HepG2 (cell line): Measurements from ENCODE around the gene MPI. TPM values are rescaled to one million over a fixed set of nuclear protein-coding genes. Genes with fewer than 3 reads are reported as not detected.

Experiments used
- ATAC-seq: fragments of 200-7000 bp; cut with Tn5 transposase; 3 replicates; pipeline ENCODE4 v1.9.1; 2020; ENCODE audit warnings: mild to moderate bottlenecking, moderate library complexity
- BruUV-seq: library from RNA; stranded (reverse); fragments of 400-500 nt; replicated peaks from 2 replicates; lab custom pipeline; 2021; lab: Mats Ljungman, UMichigan
- CTCF ChIA-PET: fragments of 300-600 bp; formaldehyde crosslinking; extraction: SDS; loops from one replicate; lab custom pipeline; 2021; ENCODE audit warnings: low total read pairs, inconsistent platforms, low intra/inter-chr PET ratio; lab: Yijun Ruan, JAX
- POLR2A ChIA-PET: fragments of 350-600 bp; sonication (Branson Sonifier 250); formaldehyde crosslinking; loops from one replicate; lab custom pipeline; 2020; ENCODE audit warnings: antibody characterized with exemption, inconsistent platforms; lab: Yijun Ruan, JAX
- DNase-seq: peaks from one replicate; pipeline ENCODE4 v3.0.0-alpha.2; 2015; ENCODE audit warnings: low spot score
- FAIRE-seq: peaks from 3 replicates; lab custom pipeline; 2011; peaks lifted over from hg19 to GRCh38; lab: Jason Lieb, UNC
- H2AFZ ChIP-seq: one replicate; pipeline ENCODE4 v1.6.1; 2011; ENCODE audit warnings: low read length, inconsistent platforms
- H3K27ac ChIP-seq: fragments of 300-600 bp; 3 replicates; pipeline ENCODE4 v1.8.0; 2011; ENCODE audit warnings: mixed run types, mild to moderate bottlenecking, mixed read lengths, low read length, inconsistent platforms; ENCODE audit not compliant: insufficient read depth; ENCODE audit errors: extremely low read length
- H3K27me3 ChIP-seq, 2 experiments: fragments of 200-600 bp in 1 of 2; 2 replicates in 1 of 2; 3 replicates in 1 of 2; pipeline versions ENCODE4 v1.6.0 to v1.8.0; 2011; ENCODE audit warnings: low read length in 2 of 2, mild to moderate bottlenecking in 2 of 2, moderate library complexity in 2 of 2, inconsistent platforms in 1 of 2; ENCODE audit not compliant: insufficient read depth in 2 of 2, control insufficient read depth in 1 of 2
- H3K36me3 ChIP-seq, 2 experiments: fragments of 200-600 bp in 1 of 2; replicated peaks in 1 of 2; 2 replicates in 1 of 2; 3 replicates in 1 of 2; pipeline versions ENCODE4 v1.5.1 to v1.8.0; 2011; ENCODE audit warnings: low read length in 2 of 2, inconsistent platforms in 1 of 2; ENCODE audit not compliant: insufficient read depth in 2 of 2, control insufficient read depth in 1 of 2
- H3K4me1 ChIP-seq: 2 replicates; pipeline ENCODE4 v1.5.1; 2012; ENCODE audit warnings: low read length, inconsistent platforms; ENCODE audit not compliant: insufficient read depth
- H3K4me2 ChIP-seq: 2 replicates; pipeline ENCODE4 v1.6.0; 2011; ENCODE audit warnings: low read depth, low read length, inconsistent platforms
- H3K4me3 ChIP-seq, 3 experiments: fragments of 200-600 bp in 1 of 3; sonication (generic), shearing (Covaris generic) in 1 of 3; replicated peaks in 1 of 3; 2 replicates each; pipeline ENCODE4 v1.5.1; 2011 to 2016; ENCODE audit warnings: low read length in 3 of 3, inconsistent platforms in 2 of 3, low read depth in 2 of 3, mild to moderate bottlenecking in 2 of 3, control low read depth in 1 of 3, mixed read lengths in 1 of 3; ENCODE audit not compliant: insufficient read depth in 1 of 3
- H3K79me2 ChIP-seq: one replicate; pipeline ENCODE4 v1.6.1; 2011; ENCODE audit warnings: low read length, inconsistent platforms; ENCODE audit not compliant: insufficient read depth
- H3K9ac ChIP-seq: 2 replicates; pipeline ENCODE4 v1.6.0; 2011; ENCODE audit warnings: mild to moderate bottlenecking, low read depth, low read length, inconsistent platforms; ENCODE audit not compliant: insufficient read depth
- H3K9me3 ChIP-seq: 2 replicates; pipeline ENCODE4 v1.5.1; 2012; ENCODE audit warnings: mild to moderate bottlenecking, low read length
- H4K20me1 ChIP-seq: 2 replicates; pipeline ENCODE4 v1.6.0; 2011; ENCODE audit warnings: inconsistent platforms, mild to moderate bottlenecking, low read length, moderate library complexity; ENCODE audit not compliant: insufficient read depth
- BRCA1 ChIP-seq: sonication (generic); formaldehyde crosslinking; IDR thresholded peaks from 2 replicates; pipeline ENCODE4 v1.4.0; 2020; ENCODE audit warnings: missing genetic modification reagents
- DR1 ChIP-seq: sonication (generic); formaldehyde crosslinking; IDR thresholded peaks from 2 replicates; pipeline ENCODE4 v1.8.0; 2021; ENCODE audit warnings: mild to moderate bottlenecking, missing genetic modification reagents, inconsistent platforms
- GLI4 ChIP-seq: sonication (generic); formaldehyde crosslinking; IDR thresholded peaks from 2 replicates; pipeline ENCODE4 v1.5.1; 2020; ENCODE audit warnings: missing genetic modification reagents, mild to moderate bottlenecking, moderate library complexity, borderline replicate concordance
- HMGXB4 ChIP-seq, 2 experiments: sonication (generic) in 1 of 2; formaldehyde crosslinking in 1 of 2; IDR thresholded peaks; 2 replicates each; pipeline versions ENCODE4 v1.4.0 to v1.6.1; 2018 to 2020; ENCODE audit warnings: missing genetic modification reagents in 2 of 2, borderline replicate concordance in 1 of 2, low read depth in 1 of 2, mild to moderate bottlenecking in 1 of 2, missing biosample characterization in 1 of 2
- IRF2 ChIP-seq: IDR thresholded peaks from 2 replicates; pipeline ENCODE4 v1.6.1; 2018; ENCODE audit warnings: missing genetic modification reagents, missing compliant biosample characterization
- NONO ChIP-seq, 2 experiments: fragments of 450-650 bp in 1 of 2; sonication (generic) in 1 of 2; formaldehyde crosslinking in 1 of 2; IDR thresholded peaks in 1 of 2; conservative IDR thresholded peaks in 1 of 2; 2 replicates each; pipeline versions ENCODE4 v1.6.1 to v1.8.0; 2017 to 2022; ENCODE audit warnings: mild to moderate bottlenecking in 1 of 2, missing genetic modification reagents in 1 of 2, moderate library complexity in 1 of 2
- RELA ChIP-seq: sonication (generic); formaldehyde crosslinking; IDR thresholded peaks from 2 replicates; pipeline ENCODE4 v1.4.0; 2020; ENCODE audit warnings: missing genetic modification reagents
- SETDB1 ChIP-seq: sonication (generic); formaldehyde crosslinking; IDR thresholded peaks from 2 replicates; pipeline ENCODE4 v1.5.1; 2020; ENCODE audit warnings: missing genetic modification reagents, mild to moderate bottlenecking, borderline replicate concordance
- SP2 ChIP-seq: sonication (generic); formaldehyde crosslinking; IDR thresholded peaks from 2 replicates; pipeline ENCODE4 v1.5.1; 2020; ENCODE audit warnings: mild to moderate bottlenecking, missing genetic modification reagents
- THAP7 ChIP-seq: sonication (generic); formaldehyde crosslinking; IDR thresholded peaks from 2 replicates; pipeline ENCODE4 v1.8.1; 2023; ENCODE audit warnings: mild to moderate bottlenecking, missing genetic modification reagents
- ZBTB26 ChIP-seq: IDR thresholded peaks from 2 replicates; pipeline ENCODE4 v1.6.1; 2016; ENCODE audit warnings: missing compliant biosample characterization, missing genetic modification reagents, borderline replicate concordance
- ZKSCAN8 ChIP-seq: IDR thresholded peaks from 2 replicates; pipeline ENCODE4 v1.6.1; 2016; ENCODE audit warnings: borderline replicate concordance, missing genetic modification reagents, missing compliant biosample characterization
- ZMYM2 ChIP-seq: sonication (generic); formaldehyde crosslinking; IDR thresholded peaks from 2 replicates; pipeline ENCODE4 v1.8.0; 2022; ENCODE audit warnings: mild to moderate bottlenecking, missing genetic modification reagents
- ZNF20 ChIP-seq: sonication (generic); formaldehyde crosslinking; IDR thresholded peaks from 2 replicates; pipeline ENCODE4 v1.4.0; 2020; ENCODE audit warnings: mild to moderate bottlenecking, moderate library complexity, missing genetic modification reagents
- ZNF256 ChIP-seq: sonication (generic); formaldehyde crosslinking; conservative IDR thresholded peaks from 2 replicates; pipeline ENCODE4 v1.4.0; 2020; ENCODE audit warnings: missing genetic modification reagents
- ZNF564 ChIP-seq: sonication (generic); formaldehyde crosslinking; IDR thresholded peaks from 2 replicates; pipeline ENCODE4 v1.8.1; 2023; ENCODE audit warnings: mild to moderate bottlenecking, missing genetic modification reagents
- ZNF776 ChIP-seq: sonication (generic); formaldehyde crosslinking; IDR thresholded peaks from 2 replicates; pipeline ENCODE4 v1.4.0; 2020; ENCODE audit warnings: mild to moderate bottlenecking, missing genetic modification reagents
- ZNF782 ChIP-seq: sonication (generic); formaldehyde crosslinking; IDR thresholded peaks from 2 replicates; pipeline ENCODE4 v1.4.0; 2020; ENCODE audit warnings: missing genetic modification reagents, mild to moderate bottlenecking, borderline replicate concordance
- ZNF883 ChIP-seq: sonication (generic); formaldehyde crosslinking; IDR thresholded peaks from 2 replicates; pipeline ENCODE4 v1.5.1; 2020; ENCODE audit warnings: mild to moderate bottlenecking, missing genetic modification reagents; ENCODE audit errors: not compliant biosample characterization
- WGBS: methylation state at CpG from one replicate; pipeline ENCODE4 v1.1.6; 2017; ENCODE audit warnings: low lambda C conversion rate; 5-methylcytosine and 5-hydroxymethylcytosine counted together
- in situ Hi-C: cut with HindIII; loops from 2 replicates; pipeline ENCODE4 v1.10.0; 2017; ENCODE audit warnings: low pct_unique_long_range_greater_than_20kb; ENCODE audit not compliant: extremely low pct_ligation_motif_present
- intact Hi-C: fragments of 100-400 bp; cut with micrococcal nuclease; formaldehyde crosslinking; loops from one replicate; pipeline ENCODE4 v1.10.0; 2022; ENCODE audit not compliant: unreplicated experiment
- polyA plus RNA-seq, 8 experiments: library from polyadenylated mRNA; depleted of rRNA in 3 of 8; stranded (reverse) in 7 of 8; unstranded in 1 of 8; fragments of >200 nt; fragmentation: Illumina TruSeq in 4 of 8; extraction: Trizol in 4 of 8; gene quantifications; 2 replicates each; pipeline versions ENCODE4 v1.2.1 to v1.2.3, GENCODE V29; 2011 to 2016; ENCODE audit warnings: low read depth in 4 of 8, missing spikeins in 1 of 8, mixed read lengths in 1 of 8; ENCODE audit not compliant: insufficient read depth in 1 of 8
- total RNA-seq, 5 experiments: library from RNA; depleted of rRNA; stranded (reverse); fragments of >200 nt; fragmentation: Illumina TruSeq; extraction: Trizol; gene quantifications; 2 replicates each; pipeline ENCODE4 v1.2.3, GENCODE V29; 2016; ENCODE audit warnings: low read depth in 1 of 5

The MPI gene
- total and polyA plus RNA-seq, 2 of the 13 experiments (the other 11 are each of a cell fraction or from before 2014, with no cell fraction given) = 36.9 to 63.5 TPM

- intact Hi-C loops = no loop called here
- no peaks in the 10 kb centered on the region for H3K9me3 ChIP-seq
- 96% methylated on average over 9 of the region's 9 CpGs for WGBS
- ATAC-seq = no peak
- POLR2A ChIA-PET = no interaction called here
- H3K4me3 ChIP-seq = no peak overlapping the region
- no peaks in the 10 kb centered on the region for H3K27me3 ChIP-seq
- H3K4me2 ChIP-seq = no peak overlapping the region
- no peaks in the 10 kb centered on the region for H3K79me2 ChIP-seq
- no peak for FAIRE-seq
- CTCF ChIA-PET = no interaction called here
- H3K36me3 ChIP-seq = peaks cover 9 to 30% of the 10 kb centered on the region in 2 experiments; a peak in 4 of 5 replicates
- no peak overlapping the region for H2AFZ ChIP-seq
- H3K4me1 ChIP-seq = peaks cover 6% of the 10 kb centered on the region; the same call in 1 of the 2 replicates
- no peak overlapping the region for H3K27ac ChIP-seq
- no peak for TF ChIP-seq ZNF782 (CRISPR knock-in tag)
- no peak for TF ChIP-seq SP2 (CRISPR knock-in tag)
- TF ChIP-seq GLI4 (CRISPR knock-in tag) = no peak
- TF ChIP-seq THAP7 (CRISPR knock-in tag) = no peak
- no peak for TF ChIP-seq RELA (CRISPR knock-in tag)
- no peak for TF ChIP-seq ZBTB26
- TF ChIP-seq DR1 (CRISPR knock-in tag) = no peak
- no peak for TF ChIP-seq ZKSCAN8 (CRISPR knock-in tag)
- no peak for TF ChIP-seq ZNF256 (CRISPR knock-in tag)
- TF ChIP-seq ZNF20 (CRISPR knock-in tag) = no peak
- no peak for TF ChIP-seq HMGXB4 (CRISPR knock-in tag; IDR thresholded peaks at IDR 0.05; ENCODE audit: borderline replicate concordance in 1 of 2, low read depth in 1 of 2)
- no peak for TF ChIP-seq ZNF883 (CRISPR knock-in tag)
- no peak for TF ChIP-seq NONO (IDR thresholded peaks at IDR 0.05)
- no peak for TF ChIP-seq NONO (CRISPR knock-in tag; conservative IDR thresholded peaks at IDR 0.05)
- TF ChIP-seq ZMYM2 (CRISPR knock-in tag) = no peak
- no peak for TF ChIP-seq ZNF776 (CRISPR knock-in tag)
- no peak for TF ChIP-seq BRCA1
- TF ChIP-seq IRF2 (CRISPR knock-in tag) = no peak
- TF ChIP-seq SETDB1 (CRISPR knock-in tag) = no peak
- no peak for TF ChIP-seq ZNF564 (CRISPR knock-in tag)
- BruUV-seq = no TSS peak
- no peak for DNase-seq
- no peak overlapping the region for H3K9ac ChIP-seq
- no peaks in the 10 kb centered on the region for H4K20me1 ChIP-seq
- in situ Hi-C loops = no loop called here
Measured at GRCh38 chr15:74913041-74913440, 23.2 kb downstream of the MPI start.
